ENCODE measurements around the gene HEXA. TPM values are rescaled to one million over a fixed set of nuclear protein-coding genes. Genes with fewer than 3 reads are reported as not detected.
A peak's percentile ranks its signal among the peaks of the same experiment; 100 is the strongest.

The HEXA gene
- total RNA-seq, 1 donor from 2014 or later: 63.2 TPM

DNA sequence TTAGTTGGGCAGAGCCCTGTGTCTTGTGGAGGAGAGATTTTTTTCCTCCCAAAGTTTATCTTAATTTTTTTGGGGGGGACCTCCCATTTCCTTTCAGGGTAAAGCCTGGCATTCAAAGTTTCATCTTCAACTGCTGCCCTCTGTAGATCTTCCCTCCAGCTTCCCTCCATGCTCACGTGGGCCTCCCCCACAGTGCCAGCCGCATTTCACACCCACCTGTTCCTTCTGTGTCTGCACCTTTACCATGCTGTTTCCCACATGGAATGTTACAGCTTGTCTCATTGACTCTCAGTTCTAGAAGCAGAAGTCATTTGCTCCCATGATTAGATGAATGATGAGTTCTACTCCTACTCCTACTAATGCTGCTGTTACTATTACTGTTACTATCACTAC is 62.4 kb downstream of the HEXA start:
- DNase-seq (ENCODE audit: low read depth, low spot score): no peak
- H3K27me3 Mint-ChIP-seq (ENCODE audit: low read depth): peaks cover 50% of the 10 kb centered on the region
- TF ChIP-seq, protein P1, sequence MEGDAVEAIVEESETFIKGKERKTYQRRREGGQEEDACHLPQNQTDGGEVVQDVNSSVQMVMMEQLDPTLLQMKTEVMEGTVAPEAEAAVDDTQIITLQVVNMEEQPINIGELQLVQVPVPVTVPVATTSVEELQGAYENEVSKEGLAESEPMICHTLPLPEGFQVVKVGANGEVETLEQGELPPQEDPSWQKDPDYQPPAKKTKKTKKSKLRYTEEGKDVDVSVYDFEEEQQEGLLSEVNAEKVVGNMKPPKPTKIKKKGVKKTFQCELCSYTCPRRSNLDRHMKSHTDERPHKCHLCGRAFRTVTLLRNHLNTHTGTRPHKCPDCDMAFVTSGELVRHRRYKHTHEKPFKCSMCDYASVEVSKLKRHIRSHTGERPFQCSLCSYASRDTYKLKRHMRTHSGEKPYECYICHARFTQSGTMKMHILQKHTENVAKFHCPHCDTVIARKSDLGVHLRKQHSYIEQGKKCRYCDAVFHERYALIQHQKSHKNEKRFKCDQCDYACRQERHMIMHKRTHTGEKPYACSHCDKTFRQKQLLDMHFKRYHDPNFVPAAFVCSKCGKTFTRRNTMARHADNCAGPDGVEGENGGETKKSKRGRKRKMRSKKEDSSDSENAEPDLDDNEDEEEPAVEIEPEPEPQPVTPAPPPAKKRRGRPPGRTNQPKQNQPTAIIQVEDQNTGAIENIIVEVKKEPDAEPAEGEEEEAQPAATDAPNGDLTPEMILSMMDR (conservative IDR thresholded peaks at IDR 0.05): no peak

DNA sequence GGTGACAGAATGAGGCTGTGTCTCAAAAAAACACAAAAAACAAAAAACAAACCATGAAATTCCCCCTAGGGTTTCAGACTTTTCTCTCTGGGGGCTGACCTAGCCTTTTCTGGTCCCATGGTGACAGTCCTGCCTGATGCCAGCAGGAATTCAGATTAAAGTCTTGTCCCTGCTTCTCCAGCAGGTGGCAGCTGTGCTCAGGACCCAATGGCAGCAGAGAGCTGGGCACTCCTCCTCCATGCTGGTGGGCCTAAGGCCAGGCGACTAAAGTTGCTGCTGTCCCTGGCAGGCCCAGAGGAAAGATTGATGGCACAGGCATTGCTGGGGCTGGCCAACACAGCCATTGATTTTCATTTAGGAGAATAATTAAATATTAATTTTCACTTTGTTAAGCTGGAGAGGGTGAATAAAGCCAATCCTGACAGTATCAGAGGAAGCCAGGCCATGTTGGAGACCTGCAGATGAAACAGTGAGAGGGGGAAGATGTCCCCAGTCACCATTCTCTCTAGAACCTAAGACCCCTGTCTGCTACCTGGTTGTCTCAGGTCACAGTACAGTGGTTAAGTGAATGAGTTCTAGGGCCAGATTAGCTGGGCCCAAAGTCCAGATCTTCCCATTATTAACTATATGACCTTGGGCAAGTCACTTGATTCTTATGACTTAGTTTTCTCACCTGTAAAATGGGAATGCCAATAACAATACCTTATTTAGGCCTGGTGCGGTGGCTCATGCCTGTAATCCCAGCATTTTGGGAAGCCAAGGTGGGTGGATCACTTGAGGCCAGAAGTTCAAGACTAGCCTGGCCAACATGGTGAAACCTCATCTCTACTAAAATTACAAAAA is 63.0 kb downstream of the HEXA start:
- Mint-ChIP-seq H3K27ac (ENCODE audit: unreplicated experiment) (no peak overlapping the region), H3K27me3 (ENCODE audit: low read depth) (peaks cover 44% of the 10 kb centered on the region), H3K4me3 (no peak overlapping the region), H3K9me3 (no peaks in the 10 kb centered on the region), H3K4me1 (no peaks in the 10 kb centered on the region), H3K36me3 (ENCODE audit: low read depth) (no peaks in the 10 kb centered on the region)
- peak; percentile 72 for DNase-seq (ENCODE audit: low read depth, low spot score)
- TF ChIP-seq, protein P1 (conservative IDR thresholded peaks at IDR 0.05): peak; percentile 80

More for the DNA sequence above, 62.4 kb downstream of the HEXA start:
- H3K4me1 Mint-ChIP-seq: no peaks in the 10 kb centered on the region
- no peak overlapping the region for H3K27ac Mint-ChIP-seq (ENCODE audit: unreplicated experiment)
- no peaks in the 10 kb centered on the region for H3K36me3 Mint-ChIP-seq (ENCODE audit: low read depth)
- no peak overlapping the region for H3K4me3 Mint-ChIP-seq
- no peaks in the 10 kb centered on the region for H3K9me3 Mint-ChIP-seq

- Mint-ChIP-seq H3K4me3 (no peak overlapping the region), H3K4me1 (peaks cover 6% of the 10 kb centered on the region), H3K27me3 (ENCODE audit: low read depth) (peaks cover 34% of the 10 kb centered on the region), H3K27ac (ENCODE audit: unreplicated experiment) (no peak overlapping the region), H3K9me3 (no peaks in the 10 kb centered on the region), H3K36me3 (ENCODE audit: low read depth) (no peaks in the 10 kb centered on the region)
- no peak for DNase-seq (ENCODE audit: low read depth, low spot score)
- TF ChIP-seq, protein P1 (conservative IDR thresholded peaks at IDR 0.05): no peak
Measured at GRCh38 chr15:72307026-72307425, 68.8 kb downstream of the HEXA start.

GRCh38 chr15:72306211-72306785 is 69.5 kb downstream of the HEXA start:
- Mint-ChIP-seq H3K27ac (ENCODE audit: unreplicated experiment) (peak overlapping the region; percentile 68), H3K4me1 (peaks cover 6% of the 10 kb centered on the region), H3K4me3 (no peak overlapping the region), H3K36me3 (ENCODE audit: low read depth) (no peaks in the 10 kb centered on the region), H3K9me3 (no peaks in the 10 kb centered on the region), H3K27me3 (ENCODE audit: low read depth) (peaks cover 34% of the 10 kb centered on the region)
- TF ChIP-seq, protein P1 (conservative IDR thresholded peaks at IDR 0.05): no peak
- DNase-seq (ENCODE audit: low read depth, low spot score): peak; percentile 28

DNA sequence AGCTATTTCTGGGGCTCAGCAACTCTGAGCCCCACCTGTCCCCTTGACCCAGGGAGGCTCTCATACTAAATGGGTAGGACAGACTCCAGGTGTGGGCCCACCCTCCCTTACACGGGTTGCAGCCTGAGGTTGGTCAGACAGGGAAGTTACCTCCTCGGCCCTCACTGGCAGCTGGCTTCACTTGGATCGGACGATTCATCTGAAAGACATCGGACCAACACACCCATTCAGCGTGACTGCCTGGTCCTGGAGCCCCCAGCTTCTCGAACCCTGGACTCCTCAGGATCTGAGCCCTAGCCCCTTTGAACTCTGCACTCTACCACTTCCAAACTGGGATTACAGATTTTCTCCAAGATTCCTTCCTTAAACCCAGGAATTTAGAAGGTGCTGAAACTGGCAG is 71.2 kb downstream of the HEXA start:
- Mint-ChIP-seq H3K27ac (ENCODE audit: unreplicated experiment) (no peak overlapping the region), H3K36me3 (ENCODE audit: low read depth) (no peaks in the 10 kb centered on the region)

More for the DNA sequence above, 71.2 kb downstream of the HEXA start:
- Mint-ChIP-seq H3K4me1 (peaks cover 6% of the 10 kb centered on the region), H3K9me3 (no peaks in the 10 kb centered on the region), H3K27me3 (ENCODE audit: low read depth) (peaks cover 24% of the 10 kb centered on the region), H3K4me3 (no peak overlapping the region)
- TF ChIP-seq, protein P1 (conservative IDR thresholded peaks at IDR 0.05): no peak
- no peak for DNase-seq (ENCODE audit: low read depth, low spot score)

Data from neural crest cell (in vitro differentiated cells).